Ishikawa (cell line): ENCODE measurements around the gene SSH2.

Source experiments
- EP300 ChIP-seq: IDR thresholded peaks from 2 replicates; pipeline ENCODE4 v1.6.1; 2012; ENCODE audit warnings: borderline replicate concordance
- RAD21 ChIP-seq: IDR thresholded peaks from 2 replicates; pipeline ENCODE4 v1.6.1; 2012; ENCODE audit warnings: low read depth
- REST ChIP-seq: IDR thresholded peaks from 2 replicates; pipeline ENCODE4 v1.6.1; 2012; ENCODE audit warnings: low read depth, mild to moderate bottlenecking
- TAF1 ChIP-seq: IDR thresholded peaks from 2 replicates; pipeline ENCODE4 v1.6.1; 2012; ENCODE audit warnings: low read depth, mild to moderate bottlenecking
- TCF12 ChIP-seq: IDR thresholded peaks from 2 replicates; pipeline ENCODE4 v1.6.1; 2012; ENCODE audit warnings: low read depth
- USF1 ChIP-seq: IDR thresholded peaks from 2 replicates; pipeline ENCODE4 v1.6.1; 2012

GRCh38 chr17:29713626-29714025 lies 216.4 kb downstream of the SSH2 start:
- TF ChIP-seq USF1, result no peak
- no peak for TF ChIP-seq TAF1
- TF ChIP-seq REST, result no peak
- no peak for TF ChIP-seq TCF12
- no peak for TF ChIP-seq EP300
- TF ChIP-seq RAD21, result no peak
